Panc1 (cell line): ENCODE data around the gene KRT38. TPM values are rescaled to one million over a fixed set of nuclear protein-coding genes. Genes with fewer than 3 reads are reported as not detected.

Source experiments
- ATAC-seq: fragments of 200-7000 bp; cut with Tn5 transposase; 2 replicates; pipeline ENCODE4 v1.9.1; 2020; ENCODE audit warnings: mild to moderate bottlenecking, moderate library complexity
- BruUV-seq: library from RNA; stranded (reverse); fragments of 400-500 nt; replicated peaks from 2 replicates; lab custom pipeline; 2021; lab: Mats Ljungman, UMichigan
- CTCF ChIA-PET: fragments of 300-600 bp; sonication (Branson Sonifier 250); formaldehyde crosslinking; loops from one replicate; lab custom pipeline; 2022; ENCODE audit warnings: antibody characterized with exemption; lab: Charles Lee
- POLR2A ChIA-PET: fragments of 300-600 bp; sonication (Branson Sonifier 250); formaldehyde crosslinking; loops from one replicate; lab custom pipeline; 2022; ENCODE audit warnings: antibody characterized with exemption; lab: Charles Lee
- DNase-seq: peaks from one replicate; pipeline ENCODE4 v3.0.0-alpha.2; 2010; ENCODE audit warnings: low read depth, low spot score
- H3K27ac ChIP-seq: 2 replicates; pipeline ENCODE4 v1.5.1; 2011; ENCODE audit warnings: mild to moderate bottlenecking, low read length, inconsistent platforms
- H3K27me3 ChIP-seq: fragments of 200-500 bp; sonication (Bioruptor generic); 2 replicates; pipeline ENCODE4 v1.6.0; 2014; ENCODE audit warnings: low read length, inconsistent platforms; ENCODE audit not compliant: control insufficient read depth, insufficient read depth
- H3K36me3 ChIP-seq: fragments of 200-500 bp; sonication (Bioruptor generic); 2 replicates; pipeline ENCODE4 v1.5.1; 2014; ENCODE audit warnings: inconsistent platforms, mild to moderate bottlenecking, low read length, moderate library complexity; ENCODE audit not compliant: control insufficient read depth, insufficient read depth
- H3K4me1 ChIP-seq: 2 replicates; pipeline ENCODE4 v1.5.1; 2011; ENCODE audit warnings: inconsistent platforms, mild to moderate bottlenecking, low read length, moderate library complexity; ENCODE audit not compliant: control insufficient read depth, insufficient read depth
- H3K4me3 ChIP-seq, 2 experiments: 2 replicates each; pipeline ENCODE4 v1.5.1; 2011 to 2012; ENCODE audit warnings: low read depth in 2 of 2, low read length in 2 of 2, mild to moderate bottlenecking in 2 of 2, inconsistent platforms in 1 of 2, moderate library complexity in 1 of 2
- H3K9me3 ChIP-seq: fragments of 200-500 bp; sonication (Bioruptor generic); 2 replicates; pipeline ENCODE4 v1.5.1; 2014; ENCODE audit warnings: low read depth, mild to moderate bottlenecking, inconsistent platforms, low read length, moderate library complexity; ENCODE audit not compliant: control insufficient read depth, insufficient read depth
- CTCF ChIP-seq: fragments of 450-650 bp; IDR thresholded peaks from 2 replicates; pipeline ENCODE4 v1.5.1; 2017; ENCODE audit warnings: mild to moderate bottlenecking
- POLR2AphosphoS5 ChIP-seq: IDR thresholded peaks from 2 replicates; pipeline ENCODE4 v1.6.1; 2012; ENCODE audit warnings: mild to moderate bottlenecking, low read depth, low read length, moderate library complexity
- REST ChIP-seq, 2 experiments: IDR thresholded peaks; 2 replicates each; pipeline ENCODE4 v1.6.1; 2011 to 2012; ENCODE audit warnings: low read depth in 2 of 2, control low read depth in 1 of 2, low read length in 1 of 2, mild to moderate bottlenecking in 1 of 2, moderate library complexity in 1 of 2; ENCODE audit not compliant: insufficient read depth in 1 of 2
- SIN3A ChIP-seq: IDR thresholded peaks from 2 replicates; pipeline ENCODE4 v1.6.1; 2012; ENCODE audit warnings: low read depth, mild to moderate bottlenecking, low read length, moderate library complexity, borderline replicate concordance; ENCODE audit not compliant: insufficient read depth
- TCF7L2 ChIP-seq: IDR thresholded peaks from 2 replicates; pipeline ENCODE4 v1.6.1; 2011; ENCODE audit warnings: mild to moderate bottlenecking, low read depth, low read length, inconsistent platforms
- in situ Hi-C: cut with HindIII; loops from 2 replicates; pipeline ENCODE4 v1.10.0; 2016; ENCODE audit warnings: low sequenced_read_pairs, low pct_unique_long_range_greater_than_20kb
- intact Hi-C: fragments of 100-400 bp; cut with micrococcal nuclease; formaldehyde crosslinking; loops from one replicate; pipeline ENCODE4 v1.10.0; 2022; ENCODE audit not compliant: unreplicated experiment
- total RNA-seq: library from RNA; stranded (reverse); gene quantifications from one replicate; pipeline ENCODE4 v1.2.1, GENCODE V29; 2021; ENCODE audit not compliant: unreplicated experiment

The KRT38 gene
- total RNA-seq, 1 experiment from 2014 or later, result not detected

GRCh38 chr17:41391535-41391934 lies 49.2 kb downstream of the KRT38 start:
- intact Hi-C loops, result no loop called here
- H3K27me3 ChIP-seq, result no peaks in the 10 kb centered on the region
- BruUV-seq, result no TSS peak
- TF ChIP-seq POLR2AphosphoS5, result no peak
- no peak for TF ChIP-seq TCF7L2
- no peak for TF ChIP-seq CTCF
- no peak for TF ChIP-seq SIN3A
- TF ChIP-seq REST (IDR thresholded peaks at IDR 0.05; ENCODE audit: insufficient read depth in 1 of 2, low read depth in 2 of 2, low read length in 1 of 2), result no peak
- no peak overlapping the region for H3K27ac ChIP-seq
- in situ Hi-C loops, result no loop called here
- no peak overlapping the region for H3K4me3 ChIP-seq
- no peaks in the 10 kb centered on the region for H3K4me1 ChIP-seq
- ATAC-seq (no peak), DNase-seq (no peak)
- no peaks in the 10 kb centered on the region; the same call in 1 of the 2 replicates for H3K9me3 ChIP-seq
- no peaks in the 10 kb centered on the region for H3K36me3 ChIP-seq
- ChIA-PET POLR2A (interaction anchor here (0.5 kb wide), 1 partner anchor 573 kb away, joined by 3 read pairs; no protein-coding TSS in a partner anchor), CTCF (no interaction called here)

- TF ChIP-seq TCF7L2 (no peak), SIN3A (no peak), REST (IDR thresholded peaks at IDR 0.05; ENCODE audit: insufficient read depth in 1 of 2, low read depth in 2 of 2, low read length in 1 of 2) (no peak), POLR2AphosphoS5 (no peak), CTCF (no peak)
- POLR2A ChIA-PET, result no interaction called here
- no peak for ATAC-seq
Measured at GRCh38 chr17:41390411-41390938, 50.3 kb downstream of the KRT38 start.

More at GRCh38 chr17:41390411-41390938, 50.3 kb downstream of the KRT38 start:
- no peaks in the 10 kb centered on the region for H3K36me3 ChIP-seq
- H3K4me1 ChIP-seq, result no peaks in the 10 kb centered on the region
- H3K27me3 ChIP-seq, result no peaks in the 10 kb centered on the region
- no peak for DNase-seq
- no peaks in the 10 kb centered on the region; the same call in 1 of the 2 replicates for H3K9me3 ChIP-seq
- no TSS peak for BruUV-seq
- H3K27ac ChIP-seq, result no peak overlapping the region
- intact Hi-C loops, result no loop called here
- CTCF ChIA-PET, result no interaction called here
- H3K4me3 ChIP-seq, result no peak overlapping the region
- in situ Hi-C loops, result no loop called here
